ENCODE results near the gene C11orf24. TPM values are rescaled to one million over a fixed set of nuclear protein-coding genes. Genes with fewer than 3 reads are reported as not detected.

C11orf24 gene
- total RNA-seq, 1 experiment from 2014 or later = 37.8 TPM

DNA sequence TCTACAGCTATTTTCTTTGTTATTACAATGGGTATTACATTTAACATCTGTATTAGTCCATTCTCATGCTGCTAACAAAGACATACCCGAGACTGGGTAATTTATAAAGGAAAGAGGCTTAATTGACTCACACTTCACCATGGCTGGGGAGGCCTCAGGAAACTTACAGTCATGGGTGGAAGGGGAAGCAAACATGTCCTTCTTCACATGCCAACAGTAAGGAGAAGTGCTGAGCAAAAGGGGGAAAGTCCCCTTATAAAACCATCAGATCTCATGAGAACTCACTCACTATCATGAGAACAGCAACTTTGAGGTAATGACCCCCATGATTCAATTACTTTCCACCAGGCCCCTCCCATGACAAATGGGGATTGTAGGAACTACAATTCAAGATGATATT lies 42.2 kb downstream of the C11orf24 start:
- Histone ChIP-seq H3K4me3 (replicated peaks in 1 of 2; ENCODE audit: low read depth in 1 of 2, low read length in 2 of 2) (no peak overlapping the region), H3K27ac (ENCODE audit: low read depth, low read length) (no peak overlapping the region), H3K79me2 (ENCODE audit: insufficient read depth, low read length) (no peaks in the 10 kb centered on the region), H3K36me3 (ENCODE audit: control insufficient read depth in 1 of 2, insufficient read depth in 2 of 2, low read length in 2 of 2) (no peaks in the 10 kb centered on the region), H3K9ac (ENCODE audit: low read length) (no peak overlapping the region), H3K27me3 (ENCODE audit: insufficient read depth, low read length) (no peaks in the 10 kb centered on the region), H3K4me1 (ENCODE audit: control insufficient read depth in 1 of 2, insufficient read depth in 2 of 2, low read length in 2 of 2) (peaks cover 0 to 4% of the 10 kb centered on the region in 2 experiments; a peak in 1 of 4 replicates), H3K9me3 (ENCODE audit: control insufficient read depth in 1 of 2, insufficient read depth in 1 of 2, low read depth in 1 of 2, low read length in 2 of 2) (peaks cover 4 to 5% of the 10 kb centered on the region in 2 experiments; a peak in 3 of 4 replicates), H2AFZ (ENCODE audit: low read depth, low read length, poor library complexity, severe bottlenecking) (no peak overlapping the region), H4K20me1 (ENCODE audit: insufficient read depth) (no peaks in the 10 kb centered on the region), H3K4me2 (ENCODE audit: low read length) (no peak overlapping the region), H3K9me2 (ENCODE audit: insufficient read depth) (no peaks in the 10 kb centered on the region)
- RAD21 ChIA-PET (ENCODE audit: low non-redundant PET in 1 of 2, low total read pairs in 2 of 2, uncharacterized antibody in 2 of 2, unreplicated experiment in 2 of 2) = no interaction called here
- CTCF ChIA-PET = no interaction called here
- ATAC-seq (no peak), DNase-seq (ENCODE audit: low read depth, low spot score) (no peak)
- TF ChIP-seq JUND (IDR thresholded peaks at IDR 0.05) = no peak
- TF ChIP-seq CBX3 (IDR thresholded peaks at IDR 0.05; ENCODE audit: low read depth) = 0 out of 2 replicates have a peak, but pooled peaks have one; percentile 21
- TF ChIP-seq, protein P1, sequence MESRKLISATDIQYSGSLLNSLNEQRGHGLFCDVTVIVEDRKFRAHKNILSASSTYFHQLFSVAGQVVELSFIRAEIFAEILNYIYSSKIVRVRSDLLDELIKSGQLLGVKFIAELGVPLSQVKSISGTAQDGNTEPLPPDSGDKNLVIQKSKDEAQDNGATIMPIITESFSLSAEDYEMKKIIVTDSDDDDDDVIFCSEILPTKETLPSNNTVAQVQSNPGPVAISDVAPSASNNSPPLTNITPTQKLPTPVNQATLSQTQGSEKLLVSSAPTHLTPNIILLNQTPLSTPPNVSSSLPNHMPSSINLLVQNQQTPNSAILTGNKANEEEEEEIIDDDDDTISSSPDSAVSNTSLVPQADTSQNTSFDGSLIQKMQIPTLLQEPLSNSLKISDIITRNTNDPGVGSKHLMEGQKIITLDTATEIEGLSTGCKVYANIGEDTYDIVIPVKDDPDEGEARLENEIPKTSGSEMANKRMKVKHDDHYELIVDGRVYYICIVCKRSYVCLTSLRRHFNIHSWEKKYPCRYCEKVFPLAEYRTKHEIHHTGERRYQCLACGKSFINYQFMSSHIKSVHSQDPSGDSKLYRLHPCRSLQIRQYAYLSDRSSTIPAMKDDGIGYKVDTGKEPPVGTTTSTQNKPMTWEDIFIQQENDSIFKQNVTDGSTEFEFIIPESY (IDR thresholded peaks at IDR 0.05; ENCODE audit: extremely low read depth, insufficient replicate concordance, low read length) = no peak
- POLR2A ChIA-PET = no interaction called here
- BruUV-seq (replicated peaks) = no TSS peak
- intact Hi-C loops (cut with micrococcal nuclease) = no loop called here

DNA sequence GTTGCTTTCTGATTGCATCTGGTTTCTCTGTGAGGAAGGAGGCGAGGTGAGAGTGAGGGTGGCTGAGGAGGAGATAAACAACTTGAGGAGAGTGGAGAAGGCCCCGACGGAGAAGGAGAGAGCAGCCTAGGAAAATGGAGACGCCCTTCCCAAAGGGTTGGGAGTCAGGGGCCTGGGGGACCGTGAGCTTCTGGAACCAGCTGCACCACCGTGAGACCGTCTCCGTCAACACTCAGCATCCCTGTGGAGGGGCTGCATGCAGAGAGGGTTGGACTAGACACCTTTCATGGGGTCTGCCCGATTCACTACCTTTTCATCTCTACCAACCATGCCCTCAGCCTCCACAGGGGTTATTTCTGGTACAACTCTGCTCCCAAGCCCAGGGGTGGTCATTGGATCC lies 45.4 kb downstream of the C11orf24 start:
- Histone ChIP-seq H3K27me3 (ENCODE audit: insufficient read depth, low read length) (no peaks in the 10 kb centered on the region), H3K9me2 (ENCODE audit: insufficient read depth) (no peaks in the 10 kb centered on the region), H3K4me1 (ENCODE audit: control insufficient read depth in 1 of 2, insufficient read depth in 2 of 2, low read length in 2 of 2) (peaks cover 6 to 10% of the 10 kb centered on the region in 2 experiments; a peak in 3 of 4 replicates), H3K79me2 (ENCODE audit: insufficient read depth, low read length) (no peaks in the 10 kb centered on the region), H3K4me2 (ENCODE audit: low read length) (no peak overlapping the region), H4K20me1 (ENCODE audit: insufficient read depth) (no peaks in the 10 kb centered on the region), H3K4me3 (replicated peaks in 1 of 2; ENCODE audit: low read depth in 1 of 2, low read length in 2 of 2) (no peak overlapping the region), H3K9ac (ENCODE audit: low read length) (no peak overlapping the region), H3K27ac (ENCODE audit: low read depth, low read length) (no peak overlapping the region), H3K36me3 (ENCODE audit: control insufficient read depth in 1 of 2, insufficient read depth in 2 of 2, low read length in 2 of 2) (no peaks in the 10 kb centered on the region), H2AFZ (ENCODE audit: low read depth, low read length, poor library complexity, severe bottlenecking) (no peak overlapping the region), H3K9me3 (ENCODE audit: control insufficient read depth in 1 of 2, insufficient read depth in 1 of 2, low read depth in 1 of 2, low read length in 2 of 2) (peaks cover 4 to 5% of the 10 kb centered on the region in 2 experiments; a peak in 3 of 4 replicates)
- POLR2A ChIA-PET = no interaction called here
- no peak for ATAC-seq
- CTCF ChIA-PET = no interaction called here
- intact Hi-C loops (cut with micrococcal nuclease) = no loop called here
- no TSS peak for BruUV-seq (replicated peaks)
- DNase-seq (ENCODE audit: low read depth, low spot score) = no peak
- RAD21 ChIA-PET (ENCODE audit: low non-redundant PET in 1 of 2, low total read pairs in 2 of 2, uncharacterized antibody in 2 of 2, unreplicated experiment in 2 of 2) = no interaction called here
- TF ChIP-seq ZFX (IDR thresholded peaks at IDR 0.05) (no peak), SIN3A (IDR thresholded peaks at IDR 0.05; ENCODE audit: low read depth) (no peak), ELF1 (IDR thresholded peaks at IDR 0.05; ENCODE audit: borderline replicate concordance, low read depth) (no peak), EGR1 (IDR thresholded peaks at IDR 0.05; ENCODE audit: low read depth) (no peak), JUND (IDR thresholded peaks at IDR 0.05) (no peak), SP1 (IDR thresholded peaks at IDR 0.05; ENCODE audit: low read depth) (no peak), POLR2A (IDR thresholded peaks at IDR 0.05; ENCODE audit: borderline replicate concordance, extremely low read depth, insufficient read depth, insufficient read length) (no peak), SRF (IDR thresholded peaks at IDR 0.05; ENCODE audit: low read depth) (no peak), YY1 (IDR thresholded peaks at IDR 0.05; ENCODE audit: extremely low read depth, insufficient replicate concordance, low read depth, low read length) (no peak), FOSL1 (IDR thresholded peaks at IDR 0.05; ENCODE audit: low read depth) (no peak), CEBPB (IDR thresholded peaks at IDR 0.05; ENCODE audit: low read depth) (no peak), EZH2 (IDR thresholded peaks at IDR 0.05) (no peak)
- TF ChIP-seq, protein P2, sequence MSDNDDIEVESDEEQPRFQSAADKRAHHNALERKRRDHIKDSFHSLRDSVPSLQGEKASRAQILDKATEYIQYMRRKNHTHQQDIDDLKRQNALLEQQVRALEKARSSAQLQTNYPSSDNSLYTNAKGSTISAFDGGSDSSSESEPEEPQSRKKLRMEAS (IDR thresholded peaks at IDR 0.05) = no peak
- TF ChIP-seq, protein P1 (IDR thresholded peaks at IDR 0.05; ENCODE audit: extremely low read depth, insufficient replicate concordance, low read length) = no peak
